Right lobe of liver (tissue), 4 donors: Measurements from ENCODE around the gene PRDM15.

Experiments used
- CTCF ChIP-seq, 4 donors: fragments of 200-600 bp in 3 of 4; fragments of 450-650 bp in 1 of 4; IDR thresholded peaks; one replicate each; pipeline versions ENCODE4 v1.5.1 to v1.8.0; 2016 to 2022; ENCODE audit warnings: antibody characterized with exemption in 4 of 4, mild to moderate bottlenecking in 2 of 4
- POLR2A ChIP-seq: fragments of 450-650 bp; IDR thresholded peaks from one replicate; pipeline ENCODE4 v1.6.1; 2017; ENCODE audit warnings: antibody characterized with exemption, mild to moderate bottlenecking
- donor health status: DM: no; HTN: no; CAD: no.
- donor health status: DM: no; HTN: no; CAD: no.
- donor health status: DM: no; HTN: yes; CAD: no.

DNA sequence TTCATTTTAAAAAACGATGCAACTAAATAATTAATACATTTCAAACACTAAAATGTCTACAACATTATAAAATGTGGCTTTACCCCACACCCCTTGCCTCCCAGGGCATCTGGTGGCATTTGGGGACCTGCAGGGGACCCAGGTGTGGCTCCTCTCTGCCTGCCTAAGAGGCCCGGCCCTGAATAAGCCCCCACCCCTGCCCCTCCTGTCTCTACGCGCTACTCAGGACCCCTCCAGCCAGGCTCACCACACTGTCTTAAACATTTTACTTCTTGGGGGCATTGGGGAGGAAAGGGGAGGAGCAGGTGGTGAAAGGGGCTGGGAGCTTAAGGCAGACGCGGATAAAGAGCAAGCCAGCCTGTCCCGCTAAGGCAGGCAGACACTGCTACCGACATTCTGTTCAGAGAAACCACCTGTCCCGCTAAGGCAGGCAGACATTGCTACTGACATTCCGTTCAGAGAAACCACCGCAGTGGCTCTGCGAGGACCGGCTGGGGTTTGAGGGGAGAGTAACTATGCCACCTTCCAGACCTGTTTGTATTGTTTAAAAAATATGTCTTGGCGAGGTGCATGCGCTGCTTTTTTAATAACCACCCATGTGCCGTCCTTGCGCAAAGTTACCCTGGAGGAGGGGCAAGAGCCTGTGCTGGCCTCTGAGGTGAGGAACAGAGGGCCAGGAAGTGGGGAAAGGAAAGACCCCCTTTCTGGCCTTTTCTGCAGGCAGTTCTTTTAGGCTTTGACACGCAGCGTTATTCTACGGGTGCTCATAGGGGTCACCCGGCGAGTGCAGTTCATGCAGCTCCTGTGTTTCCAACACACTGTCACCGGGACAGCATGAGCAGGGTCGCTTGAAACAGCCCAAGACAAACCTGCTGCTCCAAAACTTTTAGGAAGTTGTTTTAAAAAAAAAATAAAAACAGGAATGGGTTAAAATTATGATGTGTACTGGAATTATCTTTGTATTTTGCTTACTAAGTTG, 61.0 kb downstream of the PRDM15 start:
- TF ChIP-seq POLR2A (no peak), CTCF (IDR thresholded peaks at IDR 0.05) (no peak)
